Calu3 (cell line): ENCODE measurements around the gene PRG2. TPM values are rescaled to one million over a fixed set of nuclear protein-coding genes. Genes with fewer than 3 reads are reported as not detected.

Experiments used
- BruUV-seq: library from RNA; stranded (reverse); fragments of 400-500 nt; replicated peaks from 2 replicates; lab custom pipeline; 2021; lab: Mats Ljungman, UMichigan
- CTCF ChIA-PET: fragments of 300-600 bp; sonication (Branson Sonifier 250); formaldehyde crosslinking; loops from one replicate; lab custom pipeline; 2022; ENCODE audit warnings: antibody characterized with exemption; lab: Charles Lee
- DNase-seq: peaks from one replicate; pipeline ENCODE4 v3.0.0; 2022
- H3K27ac Mint-ChIP-seq: one replicate; pipeline ENCODE4 v1.8.0; 2022; ENCODE audit warnings: mixed read lengths; ENCODE audit not compliant: unreplicated experiment
- H3K27me3 Mint-ChIP-seq: one replicate; pipeline ENCODE4 v1.8.0; 2022; ENCODE audit warnings: mixed read lengths; ENCODE audit not compliant: unreplicated experiment
- H3K36me3 Mint-ChIP-seq: one replicate; pipeline ENCODE4 v1.8.0; 2022; ENCODE audit warnings: mild to moderate bottlenecking, moderate library complexity, mixed read lengths; ENCODE audit not compliant: insufficient read depth, unreplicated experiment
- H3K4me1 Mint-ChIP-seq: one replicate; pipeline ENCODE4 v1.8.0; 2022; ENCODE audit warnings: mild to moderate bottlenecking, low read depth, mixed read lengths; ENCODE audit not compliant: unreplicated experiment
- H3K4me3 Mint-ChIP-seq: one replicate; pipeline ENCODE4 v1.8.0; 2022; ENCODE audit warnings: mild to moderate bottlenecking, low read depth, moderate library complexity, mixed read lengths; ENCODE audit not compliant: unreplicated experiment
- H3K9me3 Mint-ChIP-seq: one replicate; pipeline ENCODE4 v1.8.0; 2022; ENCODE audit warnings: low read depth, mixed read lengths; ENCODE audit not compliant: unreplicated experiment
- intact Hi-C: fragments of 100-400 bp; cut with micrococcal nuclease; formaldehyde crosslinking; loops from one replicate; pipeline ENCODE4 v1.10.0; 2022; ENCODE audit not compliant: unreplicated experiment
- total RNA-seq: library from RNA; stranded (reverse); gene quantifications from 2 replicates; pipeline ENCODE4 v1.2.3, GENCODE V29; 2022
- TF ChIP-seq, protein P1 (sequence below): fragments of 200-600 bp; IDR thresholded peaks from one replicate; pipeline ENCODE4 v1.8.0; 2022; ENCODE audit warnings: antibody characterized with exemption; ENCODE audit not compliant: unreplicated experiment

The PRG2 gene
- total RNA-seq, 1 experiment from 2014 or later: not detected

- Mint-ChIP-seq H3K9me3 (peaks cover 5% of the 10 kb centered on the region), H3K27me3 (peaks cover 29% of the 10 kb centered on the region), H3K27ac (no peak overlapping the region), H3K4me1 (no peaks in the 10 kb centered on the region), H3K36me3 (no peaks in the 10 kb centered on the region), H3K4me3 (no peak overlapping the region)
- TF ChIP-seq, protein P1, sequence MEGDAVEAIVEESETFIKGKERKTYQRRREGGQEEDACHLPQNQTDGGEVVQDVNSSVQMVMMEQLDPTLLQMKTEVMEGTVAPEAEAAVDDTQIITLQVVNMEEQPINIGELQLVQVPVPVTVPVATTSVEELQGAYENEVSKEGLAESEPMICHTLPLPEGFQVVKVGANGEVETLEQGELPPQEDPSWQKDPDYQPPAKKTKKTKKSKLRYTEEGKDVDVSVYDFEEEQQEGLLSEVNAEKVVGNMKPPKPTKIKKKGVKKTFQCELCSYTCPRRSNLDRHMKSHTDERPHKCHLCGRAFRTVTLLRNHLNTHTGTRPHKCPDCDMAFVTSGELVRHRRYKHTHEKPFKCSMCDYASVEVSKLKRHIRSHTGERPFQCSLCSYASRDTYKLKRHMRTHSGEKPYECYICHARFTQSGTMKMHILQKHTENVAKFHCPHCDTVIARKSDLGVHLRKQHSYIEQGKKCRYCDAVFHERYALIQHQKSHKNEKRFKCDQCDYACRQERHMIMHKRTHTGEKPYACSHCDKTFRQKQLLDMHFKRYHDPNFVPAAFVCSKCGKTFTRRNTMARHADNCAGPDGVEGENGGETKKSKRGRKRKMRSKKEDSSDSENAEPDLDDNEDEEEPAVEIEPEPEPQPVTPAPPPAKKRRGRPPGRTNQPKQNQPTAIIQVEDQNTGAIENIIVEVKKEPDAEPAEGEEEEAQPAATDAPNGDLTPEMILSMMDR: no peak
- intact Hi-C loops: no loop called here
- DNase-seq: no peak
- BruUV-seq: no TSS peak
- CTCF ChIA-PET: no interaction called here
Observed at GRCh38 chr11:57353036-57353435, 37.4 kb downstream of the PRG2 start.

- CTCF ChIA-PET: interaction anchor here (0.7 kb wide), 2 partner anchors 10 to 111 kb away, joined by 3 to 4 read pairs; no protein-coding TSS in a partner anchor
Observed at GRCh38 chr11:57349491-57350274, 40.8 kb downstream of the PRG2 start.

DNA sequence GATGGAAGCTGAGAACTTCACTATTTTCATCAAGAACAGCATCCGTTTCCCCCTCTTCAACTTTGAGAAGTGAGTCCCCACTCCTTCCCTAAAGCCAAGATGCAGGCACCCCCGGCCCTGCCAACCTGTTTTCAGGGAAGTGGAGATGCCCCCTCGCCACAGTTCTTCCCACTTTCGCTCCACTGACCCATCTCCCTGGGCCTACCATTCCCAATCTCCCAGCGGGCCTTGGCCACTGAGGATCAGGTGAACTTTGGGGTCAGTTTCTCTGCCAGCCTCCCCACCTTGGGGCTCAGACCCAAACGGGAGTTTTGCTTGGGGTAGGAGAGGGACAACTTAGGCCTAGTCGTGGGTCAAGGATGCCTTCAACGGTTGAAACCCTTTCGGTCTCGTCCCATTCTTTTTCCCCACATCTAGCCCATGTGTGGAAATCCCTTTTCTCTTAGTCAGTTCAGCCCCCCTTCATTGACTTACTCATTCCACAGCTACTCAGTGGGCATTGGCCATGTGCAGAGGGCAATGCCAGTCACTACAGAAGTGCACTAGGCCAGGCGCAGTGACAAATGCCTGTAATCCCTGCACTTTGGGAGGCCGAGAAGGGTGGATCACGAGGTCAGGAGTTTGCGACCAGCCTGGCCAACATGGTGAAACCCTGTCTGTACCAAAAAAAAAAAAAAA is 41.7 kb downstream of the PRG2 start:
- CTCF ChIA-PET: no interaction called here
- Mint-ChIP-seq H3K36me3 (no peaks in the 10 kb centered on the region), H3K4me3 (no peak overlapping the region), H3K4me1 (no peaks in the 10 kb centered on the region), H3K27ac (no peak overlapping the region), H3K27me3 (peaks cover 26% of the 10 kb centered on the region), H3K9me3 (peaks cover 5% of the 10 kb centered on the region)
- BruUV-seq: no TSS peak
- intact Hi-C loops: loop anchor here (5.0 kb wide), 3 partner anchors 109 to 1174 kb away; no protein-coding TSS in a partner anchor
- DNase-seq: no peak
- TF ChIP-seq, protein P1: no peak

More at GRCh38 chr11:57349491-57350274, 40.8 kb downstream of the PRG2 start:
- intact Hi-C loops: loop anchor here (5.0 kb wide), 3 partner anchors 108 to 1173 kb away; no protein-coding TSS in a partner anchor
- TF ChIP-seq, protein P1: peak; percentile 80
- Mint-ChIP-seq H3K27me3 (peaks cover 35% of the 10 kb centered on the region), H3K36me3 (no peaks in the 10 kb centered on the region), H3K4me1 (no peaks in the 10 kb centered on the region), H3K9me3 (peaks cover 5% of the 10 kb centered on the region), H3K4me3 (no peak overlapping the region), H3K27ac (no peak overlapping the region)
- peak; percentile 71 for DNase-seq
- BruUV-seq: no TSS peak

GRCh38 chr11:57348052-57348451 is 42.4 kb downstream of the PRG2 start:
- H3K27me3 Mint-ChIP-seq: peaks cover 20% of the 10 kb centered on the region
- H3K4me1 Mint-ChIP-seq: no peaks in the 10 kb centered on the region
- TF ChIP-seq, protein P1: no peak
- BruUV-seq: no TSS peak
- intact Hi-C loops: loop anchor here (5.0 kb wide), 3 partner anchors 109 to 1174 kb away; no protein-coding TSS in a partner anchor
- no peak for DNase-seq
- H3K36me3 Mint-ChIP-seq: no peaks in the 10 kb centered on the region
- no peak overlapping the region for H3K27ac Mint-ChIP-seq
- H3K4me3 Mint-ChIP-seq: no peak overlapping the region
- CTCF ChIA-PET: interaction anchor here (0.5 kb wide), 1 partner anchor 29 kb away, joined by 5 read pairs; no protein-coding TSS in a partner anchor
- H3K9me3 Mint-ChIP-seq: peaks cover 5% of the 10 kb centered on the region
